Nephron (organoid): ENCODE results near the gene EIF4E.

ENCODE experiments used
- H3K27ac Mint-ChIP-seq, 3 experiments: 2 replicates each; pipeline ENCODE4 v1.8.0; 2020; ENCODE audit warnings: mixed read lengths in 3 of 3, mild to moderate bottlenecking in 2 of 3, moderate library complexity in 1 of 3
- H3K27me3 Mint-ChIP-seq: 2 replicates; pipeline ENCODE4 v1.8.0; 2021; ENCODE audit warnings: low read depth, mild to moderate bottlenecking, moderate library complexity, mixed read lengths
- H3K36me3 Mint-ChIP-seq: 2 replicates; pipeline ENCODE4 v1.8.0; 2020; ENCODE audit warnings: low read depth, mixed read lengths
- H3K4me1 Mint-ChIP-seq: 2 replicates; pipeline ENCODE4 v1.8.0; 2020; ENCODE audit warnings: mixed read lengths
- H3K4me3 Mint-ChIP-seq, 3 experiments: 2 replicates each; pipeline ENCODE4 v1.8.0; 2020; ENCODE audit warnings: mild to moderate bottlenecking in 3 of 3, mixed read lengths in 3 of 3, moderate library complexity in 2 of 3
- H3K9me3 Mint-ChIP-seq: 2 replicates; pipeline ENCODE4 v1.8.0; 2020; ENCODE audit warnings: mixed read lengths
- CTCF ChIP-seq, 3 experiments: fragments of 200-600 bp; sonication (generic); IDR thresholded peaks; one replicate each; pipeline ENCODE4 v1.5.0; 2021; ENCODE audit warnings: antibody characterized with exemption in 3 of 3; ENCODE audit not compliant: unreplicated experiment in 3 of 3

The EIF4E gene

GRCh38 chr4:98951710-98952109 is 22.8 kb upstream of the EIF4E start:
- TF ChIP-seq CTCF (IDR thresholded peaks at IDR 0.05; ENCODE audit: unreplicated experiment in 3 of 3), result no peak
- H3K27me3 Mint-ChIP-seq, result no peaks in the 10 kb centered on the region
- H3K27ac Mint-ChIP-seq, result no peak overlapping the region
- no peaks in the 10 kb centered on the region for H3K36me3 Mint-ChIP-seq
- no peak overlapping the region for H3K4me3 Mint-ChIP-seq
- no peaks in the 10 kb centered on the region for H3K4me1 Mint-ChIP-seq
- no peaks in the 10 kb centered on the region for H3K9me3 Mint-ChIP-seq

- no peaks in the 10 kb centered on the region for H3K4me1 Mint-ChIP-seq
- no peaks in the 10 kb centered on the region for H3K9me3 Mint-ChIP-seq
Measured at GRCh38 chr4:98950925-98951324, 22.0 kb upstream of the EIF4E start.

GRCh38 chr4:98946359-98946758 is 17.4 kb upstream of the EIF4E start:
- Mint-ChIP-seq H3K36me3 (no peaks in the 10 kb centered on the region), H3K4me1 (no peaks in the 10 kb centered on the region), H3K9me3 (no peaks in the 10 kb centered on the region), H3K27ac (no peak overlapping the region), H3K4me3 (no peak overlapping the region), H3K27me3 (no peaks in the 10 kb centered on the region)
- no peak for TF ChIP-seq CTCF (IDR thresholded peaks at IDR 0.05; ENCODE audit: unreplicated experiment in 3 of 3)

More at GRCh38 chr4:98950925-98951324, 22.0 kb upstream of the EIF4E start:
- H3K27ac Mint-ChIP-seq, result no peak overlapping the region
- no peak overlapping the region for H3K4me3 Mint-ChIP-seq
- H3K27me3 Mint-ChIP-seq, result no peaks in the 10 kb centered on the region
- no peaks in the 10 kb centered on the region for H3K36me3 Mint-ChIP-seq
- TF ChIP-seq CTCF (IDR thresholded peaks at IDR 0.05; ENCODE audit: unreplicated experiment in 3 of 3), result no peak

- H3K27ac Mint-ChIP-seq, result no peak overlapping the region
- no peak overlapping the region for H3K4me3 Mint-ChIP-seq
- no peaks in the 10 kb centered on the region for H3K27me3 Mint-ChIP-seq
- no peaks in the 10 kb centered on the region for H3K36me3 Mint-ChIP-seq
- no peaks in the 10 kb centered on the region for H3K9me3 Mint-ChIP-seq
- H3K4me1 Mint-ChIP-seq, result no peaks in the 10 kb centered on the region
- TF ChIP-seq CTCF (IDR thresholded peaks at IDR 0.05; ENCODE audit: unreplicated experiment in 3 of 3), result no peak
Measured at GRCh38 chr4:98945297-98945850, 16.4 kb upstream of the EIF4E start.

DNA sequence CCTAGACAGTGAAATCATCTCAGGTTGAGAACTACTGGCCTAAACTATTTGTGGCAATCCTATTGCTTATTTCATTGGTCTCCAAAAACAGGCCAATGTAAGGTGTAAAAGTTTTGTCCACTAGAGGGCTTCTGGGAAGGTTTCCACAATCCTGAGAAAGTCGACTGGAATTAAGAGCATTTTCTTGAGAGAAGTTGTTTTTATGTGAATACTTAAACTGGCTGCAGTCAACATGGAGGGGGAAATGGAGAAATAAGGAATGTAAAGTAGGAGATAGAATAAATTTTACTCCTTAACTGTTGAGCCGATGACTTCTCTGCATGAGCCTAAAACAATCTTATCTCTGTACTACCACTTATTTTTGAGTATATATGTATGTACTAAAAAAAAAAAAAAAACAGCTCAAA is 11.0 kb upstream of the EIF4E start:
- no peaks in the 10 kb centered on the region for H3K9me3 Mint-ChIP-seq
- no peak overlapping the region for H3K27ac Mint-ChIP-seq
- H3K36me3 Mint-ChIP-seq, result no peaks in the 10 kb centered on the region
- no peak overlapping the region for H3K4me3 Mint-ChIP-seq
- no peaks in the 10 kb centered on the region for H3K4me1 Mint-ChIP-seq
- TF ChIP-seq CTCF (IDR thresholded peaks at IDR 0.05; ENCODE audit: unreplicated experiment in 3 of 3), result peak; percentile 64 to 81 (median 71)
- H3K27me3 Mint-ChIP-seq, result no peaks in the 10 kb centered on the region

- Mint-ChIP-seq H3K36me3 (no peaks in the 10 kb centered on the region), H3K4me1 (no peaks in the 10 kb centered on the region), H3K27me3 (no peaks in the 10 kb centered on the region), H3K4me3 (no peak overlapping the region), H3K27ac (no peak overlapping the region), H3K9me3 (no peaks in the 10 kb centered on the region)
- TF ChIP-seq CTCF (IDR thresholded peaks at IDR 0.05; ENCODE audit: unreplicated experiment in 3 of 3), result no peak
Measured at GRCh38 chr4:98939438-98939837, 10.5 kb upstream of the EIF4E start.
